Anterior cingulate cortex (tissue), 58 donors: ENCODE data around the gene SEMA4B.
"Not testable (repeated sequence)": the region's sequence is repeated elsewhere in the genome, so short reads cannot be mapped to it uniquely, and the experiment has no call there.

Experiments
- DNase-seq, 58 donors: peaks; one replicate each; lab custom pipeline; 2025; lab: John Stamatoyannopoulos, UW

The SEMA4B gene

GRCh38 chr15:90178468-90179435, 22.4 kb upstream of the SEMA4B start:
- no peak for DNase-seq

GRCh38 chr15:90181776-90182175, 19.4 kb upstream of the SEMA4B start:
- no peak for DNase-seq

GRCh38 chr15:90184119-90184785, 16.9 kb upstream of the SEMA4B start:
- DNase-seq, result peak in 36 of 58 donors; percentile 13 to 80 (median 44)

GRCh38 chr15:90184786-90185704, 16.1 kb upstream of the SEMA4B start:
- peak in 53 of 58 donors; percentile 44 to 85 (median 69) for DNase-seq

GRCh38 chr15:90187257-90187868, 13.8 kb upstream of the SEMA4B start:
- peak in 3 of 58 donors; percentile 12 to 46 (median 35) for DNase-seq

- not testable (repeated sequence) for DNase-seq
These were observed 13.1 kb upstream of the SEMA4B start for GRCh38 chr15:90188065-90188464.

- DNase-seq, result no peak
These were observed 12.0 kb upstream of the SEMA4B start for GRCh38 chr15:90188914-90189748.

GRCh38 chr15:90189781-90190467, 11.2 kb upstream of the SEMA4B start:
- DNase-seq, result no peak

- no peak for DNase-seq
These were observed 10.4 kb upstream of the SEMA4B start for GRCh38 chr15:90190606-90191343.

- DNase-seq, result no peak
These were observed 9.8 kb upstream of the SEMA4B start for GRCh38 chr15:90191344-90191687.

GRCh38 chr15:90191794-90192509, 9.2 kb upstream of the SEMA4B start:
- peak in 57 of 58 donors; percentile 37 to 99 (median 85) for DNase-seq

GRCh38 chr15:90192961-90193786, 8.0 kb upstream of the SEMA4B start:
- DNase-seq, result peak in 47 of 58 donors; percentile 10 to 87 (median 54)

- DNase-seq, result no peak
These were observed 6.5 kb upstream of the SEMA4B start for GRCh38 chr15:90194655-90195054.

- peak in 11 of 58 donors; percentile 15 to 68 (median 47) for DNase-seq
These were observed 498 bp upstream of the SEMA4B start for GRCh38 chr15:90200534-90201129.

- DNase-seq, result peak in 2 of 58 donors; percentile 38
These were observed 830 bp downstream of the SEMA4B start for GRCh38 chr15:90201944-90202375.

GRCh38 chr15:90202929-90203328, 1.8 kb downstream of the SEMA4B start:
- no peak for DNase-seq
